PC-9 (cell line): ENCODE data around the gene CDC42BPB.

ENCODE experiments used
- EZH2 ChIP-seq: fragments of 200-600 bp; sonication (generic); IDR thresholded peaks from 2 replicates; pipeline ENCODE4 v1.8.0; 2017; ENCODE audit warnings: antibody characterized with exemption, low read depth
- TF ChIP-seq, protein P1 (sequence below): fragments of 200-600 bp; sonication (generic); conservative IDR thresholded peaks from 2 replicates; pipeline ENCODE4 v1.6.1; 2017; ENCODE audit warnings: mixed run types, antibody characterized with exemption, mild to moderate bottlenecking, moderate library complexity

DNA sequence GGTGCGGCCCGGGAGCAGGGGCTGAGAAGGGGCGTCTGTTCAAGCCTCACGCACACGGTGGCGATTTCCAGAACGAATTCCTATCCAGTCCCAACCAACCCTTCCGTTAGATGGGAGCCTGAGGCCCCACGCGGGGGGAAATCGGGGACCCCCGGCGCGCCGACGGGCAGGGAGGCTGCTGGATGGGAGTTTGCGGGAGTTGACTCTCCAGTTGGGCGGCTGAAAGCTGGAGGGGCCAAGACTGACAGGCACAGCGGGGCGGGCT lies 47.0 kb upstream of the CDC42BPB start:
- TF ChIP-seq, protein P1, sequence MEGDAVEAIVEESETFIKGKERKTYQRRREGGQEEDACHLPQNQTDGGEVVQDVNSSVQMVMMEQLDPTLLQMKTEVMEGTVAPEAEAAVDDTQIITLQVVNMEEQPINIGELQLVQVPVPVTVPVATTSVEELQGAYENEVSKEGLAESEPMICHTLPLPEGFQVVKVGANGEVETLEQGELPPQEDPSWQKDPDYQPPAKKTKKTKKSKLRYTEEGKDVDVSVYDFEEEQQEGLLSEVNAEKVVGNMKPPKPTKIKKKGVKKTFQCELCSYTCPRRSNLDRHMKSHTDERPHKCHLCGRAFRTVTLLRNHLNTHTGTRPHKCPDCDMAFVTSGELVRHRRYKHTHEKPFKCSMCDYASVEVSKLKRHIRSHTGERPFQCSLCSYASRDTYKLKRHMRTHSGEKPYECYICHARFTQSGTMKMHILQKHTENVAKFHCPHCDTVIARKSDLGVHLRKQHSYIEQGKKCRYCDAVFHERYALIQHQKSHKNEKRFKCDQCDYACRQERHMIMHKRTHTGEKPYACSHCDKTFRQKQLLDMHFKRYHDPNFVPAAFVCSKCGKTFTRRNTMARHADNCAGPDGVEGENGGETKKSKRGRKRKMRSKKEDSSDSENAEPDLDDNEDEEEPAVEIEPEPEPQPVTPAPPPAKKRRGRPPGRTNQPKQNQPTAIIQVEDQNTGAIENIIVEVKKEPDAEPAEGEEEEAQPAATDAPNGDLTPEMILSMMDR: no peak
- no peak for TF ChIP-seq EZH2
